PC-9 (cell line): ENCODE measurements around the gene USP48.

Experiments
- EZH2 ChIP-seq: fragments of 200-600 bp; sonication (generic); IDR thresholded peaks from 2 replicates; pipeline ENCODE4 v1.8.0; 2017; ENCODE audit warnings: antibody characterized with exemption, low read depth
- TF ChIP-seq, protein P1 (sequence below): fragments of 200-600 bp; sonication (generic); conservative IDR thresholded peaks from 2 replicates; pipeline ENCODE4 v1.6.1; 2017; ENCODE audit warnings: mixed run types, antibody characterized with exemption, mild to moderate bottlenecking, moderate library complexity

DNA sequence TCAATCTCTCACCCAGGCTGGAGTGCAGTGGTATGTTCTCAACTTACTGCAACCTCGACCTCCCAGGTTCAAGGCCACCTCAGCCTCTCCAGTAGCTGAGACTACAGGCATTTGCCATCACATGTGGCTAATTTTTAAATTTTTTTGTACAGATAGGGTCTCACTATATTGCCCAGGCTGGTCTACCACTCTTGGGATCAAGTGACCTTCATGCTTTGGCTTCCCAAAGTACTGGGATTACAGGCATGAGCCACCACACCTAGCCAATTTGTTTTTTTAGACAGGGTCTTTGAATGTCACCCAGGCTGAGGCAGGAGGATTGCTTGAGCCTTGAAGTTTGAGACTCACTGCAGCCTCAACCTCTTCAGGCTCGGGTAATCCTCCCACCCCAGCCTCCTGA is 10.2 kb upstream of the USP48 start:
- TF ChIP-seq, protein P1, sequence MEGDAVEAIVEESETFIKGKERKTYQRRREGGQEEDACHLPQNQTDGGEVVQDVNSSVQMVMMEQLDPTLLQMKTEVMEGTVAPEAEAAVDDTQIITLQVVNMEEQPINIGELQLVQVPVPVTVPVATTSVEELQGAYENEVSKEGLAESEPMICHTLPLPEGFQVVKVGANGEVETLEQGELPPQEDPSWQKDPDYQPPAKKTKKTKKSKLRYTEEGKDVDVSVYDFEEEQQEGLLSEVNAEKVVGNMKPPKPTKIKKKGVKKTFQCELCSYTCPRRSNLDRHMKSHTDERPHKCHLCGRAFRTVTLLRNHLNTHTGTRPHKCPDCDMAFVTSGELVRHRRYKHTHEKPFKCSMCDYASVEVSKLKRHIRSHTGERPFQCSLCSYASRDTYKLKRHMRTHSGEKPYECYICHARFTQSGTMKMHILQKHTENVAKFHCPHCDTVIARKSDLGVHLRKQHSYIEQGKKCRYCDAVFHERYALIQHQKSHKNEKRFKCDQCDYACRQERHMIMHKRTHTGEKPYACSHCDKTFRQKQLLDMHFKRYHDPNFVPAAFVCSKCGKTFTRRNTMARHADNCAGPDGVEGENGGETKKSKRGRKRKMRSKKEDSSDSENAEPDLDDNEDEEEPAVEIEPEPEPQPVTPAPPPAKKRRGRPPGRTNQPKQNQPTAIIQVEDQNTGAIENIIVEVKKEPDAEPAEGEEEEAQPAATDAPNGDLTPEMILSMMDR: no peak
- TF ChIP-seq EZH2: no peak
